ENCODE measurements around the gene KNTC1.

Gene KNTC1

GRCh38 chr12:122513660-122514059 is 13.4 kb upstream of the KNTC1 start:
- no peaks in the 10 kb centered on the region for H4K20me1 ChIP-seq (ENCODE audit: insufficient read depth, low read length)
- no peaks in the 10 kb centered on the region for H3K4me1 ChIP-seq (ENCODE audit: insufficient read depth, low read length, severe bottlenecking)
- H3K9ac ChIP-seq (ENCODE audit: low read length) = no peak overlapping the region
- no peak overlapping the region for H3K27ac ChIP-seq (ENCODE audit: low read depth, low read length, poor library complexity, severe bottlenecking)
- H3K4me2 ChIP-seq (ENCODE audit: low read length) = no peak overlapping the region
- H3K36me3 ChIP-seq (ENCODE audit: insufficient read depth, low read length) = peaks cover 99% of the 10 kb centered on the region
- no peaks in the 10 kb centered on the region for H3K9me2 ChIP-seq (ENCODE audit: low read depth, low read length)
- TF ChIP-seq CTCF (IDR thresholded peaks at IDR 0.05; ENCODE audit: low read length) (no peak), EZH2 (IDR thresholded peaks at IDR 0.05; ENCODE audit: borderline replicate concordance, low read length) (no peak)
- H2AFZ ChIP-seq (ENCODE audit: low read length) = no peak overlapping the region
- peaks cover 5% of the 10 kb centered on the region; the same call in 1 of the 2 replicates for H3F3A ChIP-seq (ENCODE audit: insufficient read depth, low read length)
- H3K79me2 ChIP-seq (ENCODE audit: insufficient read depth, low read length) = peaks cover 16% of the 10 kb centered on the region; the same call in 1 of the 2 replicates
- H3K9me3 ChIP-seq (ENCODE audit: low read length) = no peaks in the 10 kb centered on the region
- H3K4me3 ChIP-seq (ENCODE audit: low read depth, low read length, poor library complexity, severe bottlenecking) = no peak overlapping the region
- H3K27me3 ChIP-seq (ENCODE audit: insufficient read depth, low read length) = no peaks in the 10 kb centered on the region

- no peak overlapping the region for H3K27ac ChIP-seq (ENCODE audit: low read depth, low read length, poor library complexity, severe bottlenecking)
- H3K9me2 ChIP-seq (ENCODE audit: low read depth, low read length) = no peaks in the 10 kb centered on the region
- H3F3A ChIP-seq (ENCODE audit: insufficient read depth, low read length) = peaks cover 5% of the 10 kb centered on the region; the same call in 1 of the 2 replicates
- H3K4me3 ChIP-seq (ENCODE audit: low read depth, low read length, poor library complexity, severe bottlenecking) = no peak overlapping the region
- no peak overlapping the region for H3K9ac ChIP-seq (ENCODE audit: low read length)
- peaks cover 25% of the 10 kb centered on the region for H3K79me2 ChIP-seq (ENCODE audit: insufficient read depth, low read length)
- H4K20me1 ChIP-seq (ENCODE audit: insufficient read depth, low read length) = no peaks in the 10 kb centered on the region
- H3K4me1 ChIP-seq (ENCODE audit: insufficient read depth, low read length, severe bottlenecking) = no peaks in the 10 kb centered on the region
- no peak overlapping the region for H2AFZ ChIP-seq (ENCODE audit: low read length)
- H3K36me3 ChIP-seq (ENCODE audit: insufficient read depth, low read length) = peaks cover 99% of the 10 kb centered on the region
- no peak overlapping the region for H3K4me2 ChIP-seq (ENCODE audit: low read length)
- no peaks in the 10 kb centered on the region for H3K9me3 ChIP-seq (ENCODE audit: low read length)
- TF ChIP-seq CTCF (IDR thresholded peaks at IDR 0.05; ENCODE audit: low read length) = no peak
- no peak for TF ChIP-seq EZH2 (IDR thresholded peaks at IDR 0.05; ENCODE audit: borderline replicate concordance, low read length)
- H3K27me3 ChIP-seq (ENCODE audit: insufficient read depth, low read length) = no peaks in the 10 kb centered on the region
Measured at GRCh38 chr12:122515275-122515674, 11.8 kb upstream of the KNTC1 start.

- Histone ChIP-seq H3K79me2 (ENCODE audit: insufficient read depth, low read length) (peaks cover 39% of the 10 kb centered on the region), H4K20me1 (ENCODE audit: insufficient read depth, low read length) (no peaks in the 10 kb centered on the region), H2AFZ (ENCODE audit: low read length) (no peak overlapping the region), H3K9ac (ENCODE audit: low read length) (no peak overlapping the region), H3K9me3 (ENCODE audit: low read length) (no peaks in the 10 kb centered on the region), H3K27me3 (ENCODE audit: insufficient read depth, low read length) (no peaks in the 10 kb centered on the region), H3K36me3 (ENCODE audit: insufficient read depth, low read length) (peaks cover 99% of the 10 kb centered on the region), H3K4me2 (ENCODE audit: low read length) (no peak overlapping the region), H3K4me1 (ENCODE audit: insufficient read depth, low read length, severe bottlenecking) (no peaks in the 10 kb centered on the region), H3K27ac (ENCODE audit: low read depth, low read length, poor library complexity, severe bottlenecking) (no peak overlapping the region), H3F3A (ENCODE audit: insufficient read depth, low read length) (peaks cover 5% of the 10 kb centered on the region; the same call in 1 of the 2 replicates), H3K9me2 (ENCODE audit: low read depth, low read length) (no peaks in the 10 kb centered on the region), H3K4me3 (ENCODE audit: low read depth, low read length, poor library complexity, severe bottlenecking) (no peak overlapping the region)
- TF ChIP-seq EZH2 (IDR thresholded peaks at IDR 0.05; ENCODE audit: borderline replicate concordance, low read length) = no peak
- TF ChIP-seq CTCF (IDR thresholded peaks at IDR 0.05; ENCODE audit: low read length) = no peak
Measured at GRCh38 chr12:122516544-122517361, 10.3 kb upstream of the KNTC1 start.

All from OCI-LY1 (cell line).